GM08714 (cell line): Measurements from ENCODE around the gene SCAMP2.
A peak's percentile ranks its signal among the peaks of the same experiment; 100 is the strongest.

ENCODE experiments used
- H3K4me3 ChIP-seq: fragments of 200-500 bp; sonication (Bioruptor generic); 2 replicates; pipeline ENCODE4 v1.5.1; 2014; ENCODE audit warnings: mild to moderate bottlenecking, low read length, inconsistent platforms
- ZNF274 ChIP-seq: IDR thresholded peaks from 2 replicates; pipeline ENCODE4 v1.6.1; 2012; ENCODE audit warnings: mild to moderate bottlenecking, low read depth, low read length

The SCAMP2 gene

DNA sequence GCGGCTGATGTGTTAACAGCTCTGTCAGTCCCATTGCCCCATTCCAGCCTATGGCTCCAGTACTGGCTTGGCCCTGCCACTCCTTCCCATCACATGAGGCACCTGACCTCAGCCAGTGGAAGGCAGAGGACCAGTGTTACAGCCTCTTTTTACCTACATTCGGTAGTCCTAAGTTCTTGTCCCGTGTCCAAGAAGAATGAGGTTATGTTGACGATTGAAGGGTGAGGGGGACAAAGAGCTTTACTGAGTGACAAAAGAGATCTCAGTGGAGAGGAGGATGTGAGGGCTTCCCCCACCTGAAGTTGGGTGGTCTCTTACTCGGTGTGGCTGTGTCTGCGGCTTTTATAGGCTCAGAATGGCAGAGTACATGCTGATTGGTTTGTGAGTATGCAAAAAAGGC lies 9.4 kb upstream of the SCAMP2 start:
- no peak overlapping the region for H3K4me3 ChIP-seq
- TF ChIP-seq ZNF274, result no peak

DNA sequence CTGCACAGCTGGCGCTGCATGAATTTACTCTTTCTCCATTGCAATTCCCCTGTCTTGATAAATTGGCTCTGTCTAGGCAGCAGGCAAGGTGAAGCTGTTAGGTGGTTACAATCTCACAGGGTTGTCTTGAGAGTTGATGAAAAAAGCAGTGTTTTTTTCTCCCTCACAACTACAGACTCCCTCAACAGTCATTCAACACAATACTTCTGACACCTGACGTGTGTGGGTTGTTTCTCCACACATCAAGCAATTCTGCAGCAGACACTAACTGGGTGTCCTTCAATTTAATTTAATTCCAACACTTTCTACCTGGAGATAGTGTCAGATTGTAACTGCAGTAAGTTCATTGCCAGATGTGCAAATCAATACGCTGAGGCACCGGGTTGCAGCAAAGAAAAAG lies 5.1 kb upstream of the SCAMP2 start:
- no peak overlapping the region for H3K4me3 ChIP-seq
- TF ChIP-seq ZNF274, result no peak

DNA sequence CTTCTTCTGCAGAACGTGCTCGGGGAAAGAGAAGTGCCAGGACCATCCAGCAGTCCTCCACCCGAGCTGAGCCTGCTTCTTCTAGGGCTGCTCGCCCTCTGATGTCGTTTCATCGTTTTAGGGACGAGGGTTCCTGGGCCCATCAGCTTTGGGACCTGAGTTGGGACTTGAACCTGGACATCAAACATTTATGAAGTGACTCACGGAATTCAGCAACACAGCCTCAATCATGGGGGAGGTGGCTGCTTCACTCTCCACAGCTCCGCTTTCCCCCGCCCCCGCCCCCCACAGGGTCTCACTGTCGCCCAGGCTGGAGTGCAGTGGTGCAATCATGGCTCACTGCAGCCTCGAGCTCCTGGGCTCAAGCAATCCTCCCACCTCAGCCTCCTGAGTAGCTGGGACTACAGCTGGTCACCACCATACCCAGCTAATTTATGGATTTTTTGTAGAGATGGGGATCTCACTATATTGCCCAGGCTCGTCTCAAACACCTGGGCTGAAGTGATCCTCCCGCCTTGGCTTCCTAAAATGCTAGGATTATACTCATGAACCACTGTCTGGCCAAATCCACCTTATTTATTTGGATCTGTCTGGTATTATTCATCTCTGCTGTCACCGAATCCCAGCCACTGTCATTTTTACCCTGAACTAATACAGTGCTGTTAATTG lies 725 bp upstream of the SCAMP2 start:
- peak overlapping the region; percentile 72 for H3K4me3 ChIP-seq
- TF ChIP-seq ZNF274, result no peak

DNA sequence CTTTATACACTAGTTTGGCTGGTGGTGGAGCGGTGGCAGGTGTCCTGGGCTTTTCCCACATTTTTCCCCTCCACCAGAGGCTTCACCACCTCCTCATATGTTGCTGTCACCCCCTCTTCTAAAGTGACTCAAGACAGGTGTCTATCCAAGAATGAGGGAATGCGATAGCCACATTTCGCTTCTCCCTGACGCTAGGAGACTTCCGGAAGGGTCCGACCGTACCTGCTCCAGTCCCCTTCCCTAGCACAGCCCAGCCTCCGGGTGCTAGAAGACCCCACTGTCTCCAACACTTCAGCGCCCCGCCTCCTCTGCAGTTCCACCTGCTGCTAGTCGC lies 496 bp downstream of the SCAMP2 start:
- no peak for TF ChIP-seq ZNF274
- peak overlapping the region; percentile 86 for H3K4me3 ChIP-seq

DNA sequence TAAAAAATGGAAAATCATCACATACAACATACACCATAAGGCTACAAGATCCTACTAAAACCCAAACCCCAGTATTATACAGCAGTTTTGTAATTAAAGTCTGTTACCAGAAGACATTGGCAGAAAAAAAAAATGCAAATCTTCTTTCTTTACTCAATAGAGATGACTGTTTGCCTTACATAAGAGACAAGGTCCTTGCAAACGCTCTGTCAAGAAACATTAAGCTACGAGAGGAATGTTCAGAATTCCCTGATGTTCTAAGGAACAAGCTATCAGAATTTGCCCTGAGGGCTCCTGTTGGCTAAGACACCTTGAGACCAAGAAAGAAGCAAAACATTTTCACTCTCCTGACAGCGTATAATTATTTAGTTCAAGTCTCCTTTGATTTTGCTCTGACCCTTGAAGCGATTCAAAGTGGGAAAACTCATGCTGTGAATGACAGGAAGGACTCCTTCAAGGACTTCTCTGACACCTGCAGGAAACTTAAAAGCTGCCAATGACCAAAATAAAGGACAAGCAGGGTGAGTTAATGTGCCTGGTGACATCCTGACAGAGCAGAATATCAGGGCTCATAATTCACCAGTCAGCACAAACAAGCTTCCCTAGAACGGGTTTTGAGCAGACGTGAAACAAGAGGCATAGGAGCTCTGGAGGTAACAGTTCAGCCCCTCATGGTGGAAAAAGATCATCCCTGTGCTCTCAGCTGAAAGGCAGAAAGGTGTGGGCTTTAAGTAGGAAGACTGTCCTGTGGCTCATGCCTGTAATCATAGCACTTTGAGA lies 2.5 kb downstream of the SCAMP2 start:
- peak overlapping the region; percentile 70 for H3K4me3 ChIP-seq
- no peak for TF ChIP-seq ZNF274

DNA sequence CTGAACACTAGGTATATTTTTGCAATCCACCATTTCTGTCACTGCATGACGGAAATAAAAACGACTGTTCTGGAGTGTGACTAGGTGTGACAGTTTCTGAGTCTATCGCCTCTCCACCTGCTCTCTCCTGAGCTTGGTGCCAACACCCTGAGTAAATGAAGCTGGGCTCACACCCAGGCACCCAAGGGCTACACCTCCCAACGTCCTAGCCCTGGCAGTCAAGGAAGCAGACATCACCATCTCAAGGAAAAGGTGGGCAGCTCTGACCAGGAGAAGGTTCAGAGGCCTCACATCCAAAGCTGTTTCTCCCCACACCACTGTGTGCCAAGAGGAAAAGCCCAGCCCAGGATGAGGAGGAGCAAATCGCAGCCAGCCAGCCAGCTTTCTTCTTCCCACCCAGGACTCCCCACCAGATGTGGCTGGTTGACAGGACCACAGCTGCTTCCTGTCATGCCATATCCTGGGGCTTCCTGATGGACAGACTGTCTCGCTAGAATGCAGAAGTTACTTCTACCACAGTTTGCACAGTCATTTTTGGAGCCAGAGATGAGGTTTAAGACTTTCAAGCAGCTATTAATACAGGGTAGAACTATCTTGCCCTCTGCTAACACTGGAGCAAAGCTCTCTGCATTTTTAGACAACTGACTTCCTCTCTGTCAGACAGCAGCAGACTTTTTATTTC lies 3.3 kb downstream of the SCAMP2 start:
- peak overlapping the region; percentile 17; the same call in 1 of the 2 replicates for H3K4me3 ChIP-seq

DNA sequence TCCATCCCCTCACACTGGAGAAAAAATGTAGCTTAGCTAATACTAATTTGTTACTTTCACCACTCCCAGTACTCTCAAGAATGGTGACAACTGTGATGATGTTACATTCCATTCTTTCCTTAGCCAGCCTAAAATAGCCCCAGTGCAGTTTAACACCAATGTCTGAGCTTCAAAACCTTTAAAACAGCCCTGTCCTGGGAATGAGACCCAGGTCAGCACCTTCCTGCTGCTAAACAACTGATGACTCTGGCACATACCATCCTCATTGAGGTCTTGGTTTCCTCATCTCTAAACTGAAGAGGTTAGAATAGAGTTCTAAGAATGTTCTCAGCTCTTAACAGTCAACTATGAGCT lies 3.8 kb downstream of the SCAMP2 start:
- peak overlapping the region; percentile 17; the same call in 1 of the 2 replicates for H3K4me3 ChIP-seq
- no peak for TF ChIP-seq ZNF274

More for the DNA sequence above, 3.3 kb downstream of the SCAMP2 start:
- TF ChIP-seq ZNF274, result no peak

DNA sequence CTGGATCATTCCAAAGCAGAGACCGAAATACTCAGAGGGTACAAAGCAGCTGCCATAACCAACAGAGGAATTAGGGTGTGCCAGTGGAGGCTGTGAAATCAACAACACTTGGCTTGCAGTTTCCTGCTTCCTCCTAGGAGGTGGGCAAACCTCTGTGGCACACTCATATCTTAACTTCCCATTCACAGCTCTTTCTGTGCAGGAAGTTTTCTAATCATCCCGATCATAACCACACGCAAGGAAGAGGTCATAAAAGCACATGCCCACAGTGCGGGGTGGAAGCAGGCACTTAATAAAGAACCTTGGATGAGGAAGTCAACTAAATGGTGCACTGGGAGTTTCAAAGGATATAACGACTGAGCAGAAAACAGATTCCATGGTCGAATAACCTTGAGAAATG lies 5.1 kb downstream of the SCAMP2 start:
- TF ChIP-seq ZNF274, result no peak
- no peak overlapping the region; the same call in 1 of the 2 replicates for H3K4me3 ChIP-seq

DNA sequence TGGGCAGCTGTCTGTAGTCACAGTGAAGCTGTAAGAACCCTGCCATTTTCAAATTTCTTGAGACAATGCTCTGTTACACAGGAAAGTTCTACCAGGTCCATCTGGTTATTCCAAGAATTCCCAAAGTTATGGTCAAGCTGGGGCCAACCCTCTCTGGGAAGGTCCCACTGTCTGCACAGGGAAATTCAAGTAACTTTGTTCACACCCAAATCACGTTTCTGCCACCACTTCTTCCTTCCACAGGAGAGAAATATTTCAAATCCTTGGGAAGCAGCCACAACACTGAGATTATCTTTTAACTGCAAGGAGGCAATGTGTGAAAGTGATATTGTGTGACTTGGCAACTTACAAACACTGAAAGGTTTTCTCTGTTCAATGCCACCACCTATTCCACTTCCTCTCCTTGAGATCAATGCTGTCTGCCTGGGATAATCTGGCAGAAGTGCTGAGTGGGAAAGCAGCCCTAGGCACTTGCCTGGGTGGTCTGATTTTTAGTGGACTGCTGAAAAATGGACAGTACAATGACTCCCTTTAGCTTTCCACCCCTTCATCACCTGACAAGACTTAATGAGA lies 5.6 kb downstream of the SCAMP2 start:
- H3K4me3 ChIP-seq, result no peak overlapping the region; the same call in 1 of the 2 replicates
- no peak for TF ChIP-seq ZNF274

DNA sequence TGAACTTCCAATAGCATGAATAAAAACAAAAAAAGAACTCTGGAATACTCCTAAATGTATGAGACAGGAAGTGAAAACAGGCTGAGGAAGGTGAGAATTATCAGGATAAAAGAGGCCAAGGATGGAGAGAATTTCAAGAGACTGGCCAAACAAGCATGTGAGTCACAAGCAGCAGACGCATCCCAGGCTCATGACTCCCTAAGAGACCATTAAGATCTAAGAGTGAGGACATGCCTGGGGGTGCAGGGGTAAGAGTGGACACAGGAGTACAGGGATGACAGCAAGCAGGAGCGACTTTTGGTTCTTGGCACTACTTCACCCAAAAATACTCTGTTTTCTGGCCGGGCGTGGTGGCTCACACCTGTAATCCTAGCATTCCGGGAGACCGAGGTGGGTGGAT lies 7.1 kb downstream of the SCAMP2 start:
- no peak for TF ChIP-seq ZNF274
- H3K4me3 ChIP-seq, result no peak overlapping the region

DNA sequence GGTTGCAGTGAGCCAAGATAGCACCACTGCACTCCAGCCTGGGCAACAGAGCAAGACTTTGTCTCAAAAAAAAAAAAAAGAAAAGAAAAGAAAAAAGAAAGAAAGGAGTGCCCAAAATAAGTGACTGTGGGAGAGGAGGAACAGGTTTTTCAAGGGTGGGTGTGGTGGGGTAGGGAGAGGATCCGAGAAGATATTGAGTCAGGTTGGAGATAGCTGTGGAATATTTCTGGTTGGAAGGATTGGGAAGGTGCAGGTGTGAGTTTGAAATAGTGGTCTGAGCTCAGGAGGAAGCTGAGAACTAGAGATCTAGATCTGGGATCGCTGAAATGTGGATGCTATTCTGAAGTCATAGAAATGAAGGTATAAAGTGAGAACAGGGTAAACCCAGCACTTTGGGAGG lies 7.8 kb downstream of the SCAMP2 start:
- no peak overlapping the region for H3K4me3 ChIP-seq
- no peak for TF ChIP-seq ZNF274

DNA sequence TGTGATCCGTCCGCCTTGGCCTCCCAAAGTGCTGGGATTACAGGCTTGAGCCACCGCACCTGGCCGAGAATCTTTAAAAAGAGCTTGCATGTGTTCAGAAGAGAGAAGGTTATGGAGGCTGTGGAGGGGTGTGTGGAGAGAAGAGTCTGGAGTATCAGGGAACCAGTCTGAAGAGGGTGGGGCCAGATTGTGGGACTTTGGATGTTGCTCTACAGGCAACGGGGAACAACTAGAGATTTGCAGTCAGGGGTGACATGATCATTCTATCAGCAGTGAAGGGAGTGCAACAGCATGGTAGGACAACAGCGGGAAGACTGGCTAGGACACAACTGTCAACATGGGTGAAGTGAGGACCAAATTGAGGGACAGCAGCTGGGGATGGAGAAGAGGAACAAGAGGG lies 8.9 kb downstream of the SCAMP2 start:
- no peak overlapping the region for H3K4me3 ChIP-seq
- TF ChIP-seq ZNF274, result no peak

DNA sequence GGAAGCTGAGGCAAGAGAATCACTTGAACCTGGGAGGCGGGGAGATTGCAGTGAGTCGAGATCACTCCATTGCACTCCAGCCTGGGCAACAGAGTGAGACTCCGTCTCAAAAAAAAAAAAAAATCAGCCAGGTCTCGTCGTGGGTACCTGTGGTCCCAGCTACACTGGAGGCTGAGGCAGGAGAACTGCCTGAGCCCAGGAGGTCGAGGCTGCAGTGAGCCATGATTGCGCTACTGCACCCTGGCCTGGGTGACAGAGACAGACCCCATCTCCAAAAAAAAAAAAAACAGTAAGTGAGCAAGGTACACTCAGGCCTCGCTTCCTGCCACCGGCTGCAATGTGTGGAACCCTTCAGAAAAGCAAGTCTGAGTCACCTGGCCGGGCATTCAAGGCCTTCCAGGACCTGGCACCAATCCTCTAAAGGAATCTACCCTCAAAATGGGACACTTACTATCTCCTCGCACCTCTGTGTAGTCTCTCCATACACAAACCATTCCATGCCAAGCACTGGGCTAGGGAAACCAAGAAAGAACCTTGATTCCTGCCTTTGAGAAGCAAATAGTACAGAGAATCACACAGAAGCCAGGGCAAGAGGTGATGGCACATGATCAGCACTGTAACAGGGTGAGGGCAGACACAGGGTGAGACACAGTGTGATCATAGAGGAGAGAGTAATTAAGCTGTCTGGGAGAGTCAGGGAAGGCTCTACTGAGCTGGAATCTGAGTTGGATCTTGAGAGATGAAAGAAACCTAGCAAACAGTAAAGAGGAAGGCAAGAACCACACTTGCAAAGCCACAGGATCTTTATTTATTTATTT lies 9.7 kb downstream of the SCAMP2 start:
- TF ChIP-seq ZNF274, result no peak
- H3K4me3 ChIP-seq, result no peak overlapping the region

DNA sequence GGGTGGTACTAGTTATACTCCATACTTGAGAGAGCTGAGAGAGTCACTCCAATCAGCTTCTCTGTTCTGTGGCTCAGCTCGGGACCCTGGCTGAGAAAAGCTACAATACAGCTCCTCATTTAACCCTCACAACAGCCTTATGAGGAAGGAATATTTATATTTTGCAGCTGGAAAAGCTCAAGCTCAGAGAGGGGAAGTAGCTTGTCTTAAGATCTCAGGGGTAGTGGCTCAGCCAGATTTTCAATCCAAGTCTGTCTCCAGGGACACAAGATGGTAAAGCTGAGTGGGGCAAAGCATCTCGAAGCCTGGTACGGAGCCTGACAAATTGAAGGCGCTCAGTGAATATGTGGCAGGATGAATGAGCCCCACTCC lies 14.8 kb downstream of the SCAMP2 start:
- no peak for TF ChIP-seq ZNF274

More for the DNA sequence above, 14.8 kb downstream of the SCAMP2 start:
- H3K4me3 ChIP-seq, result no peak overlapping the region
